Neural progenitor cell (in vitro differentiated cells): ENCODE measurements around the gene FOLR2.

Experiments used
- EZH2 ChIP-seq: fragments of 200-600 bp; sonication (generic); IDR thresholded peaks from 2 replicates; pipeline ENCODE4 v1.6.1; 2017; ENCODE audit warnings: antibody characterized with exemption, mild to moderate bottlenecking, moderate library complexity
- TF ChIP-seq, protein P1 (sequence below): fragments of 200-600 bp; sonication (generic); IDR thresholded peaks from 2 replicates; pipeline ENCODE4 v1.5.1; 2017; ENCODE audit warnings: antibody characterized with exemption, mild to moderate bottlenecking

DNA sequence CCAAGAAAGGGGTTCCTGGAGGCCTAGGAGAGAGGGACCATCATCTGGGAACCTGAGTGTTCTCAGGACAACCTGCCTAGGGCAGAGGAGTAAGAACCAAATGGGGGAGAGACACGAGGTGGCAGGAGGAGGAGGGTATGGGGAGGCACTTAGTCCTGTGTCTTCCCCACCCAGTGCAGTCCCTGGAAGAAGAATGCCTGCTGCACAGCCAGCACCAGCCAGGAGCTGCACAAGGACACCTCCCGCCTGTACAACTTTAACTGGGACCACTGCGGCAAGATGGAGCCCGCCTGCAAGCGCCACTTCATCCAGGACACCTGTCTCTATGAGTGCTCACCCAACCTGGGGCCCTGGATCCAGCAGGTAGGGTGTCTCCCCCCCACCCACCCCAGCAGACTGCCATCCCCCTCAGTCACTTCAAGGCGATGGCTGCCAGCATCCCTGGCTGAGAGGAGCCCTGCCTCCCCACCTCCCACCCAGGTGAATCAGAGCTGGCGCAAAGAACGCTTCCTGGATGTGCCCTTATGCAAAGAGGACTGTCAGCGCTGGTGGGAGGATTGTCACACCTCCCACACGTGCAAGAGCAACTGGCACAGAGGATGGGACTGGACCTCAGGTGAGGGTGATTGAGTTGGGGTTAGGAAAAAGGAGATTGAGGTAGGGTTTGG is 4.2 kb downstream of the FOLR2 start:
- TF ChIP-seq, protein P1, sequence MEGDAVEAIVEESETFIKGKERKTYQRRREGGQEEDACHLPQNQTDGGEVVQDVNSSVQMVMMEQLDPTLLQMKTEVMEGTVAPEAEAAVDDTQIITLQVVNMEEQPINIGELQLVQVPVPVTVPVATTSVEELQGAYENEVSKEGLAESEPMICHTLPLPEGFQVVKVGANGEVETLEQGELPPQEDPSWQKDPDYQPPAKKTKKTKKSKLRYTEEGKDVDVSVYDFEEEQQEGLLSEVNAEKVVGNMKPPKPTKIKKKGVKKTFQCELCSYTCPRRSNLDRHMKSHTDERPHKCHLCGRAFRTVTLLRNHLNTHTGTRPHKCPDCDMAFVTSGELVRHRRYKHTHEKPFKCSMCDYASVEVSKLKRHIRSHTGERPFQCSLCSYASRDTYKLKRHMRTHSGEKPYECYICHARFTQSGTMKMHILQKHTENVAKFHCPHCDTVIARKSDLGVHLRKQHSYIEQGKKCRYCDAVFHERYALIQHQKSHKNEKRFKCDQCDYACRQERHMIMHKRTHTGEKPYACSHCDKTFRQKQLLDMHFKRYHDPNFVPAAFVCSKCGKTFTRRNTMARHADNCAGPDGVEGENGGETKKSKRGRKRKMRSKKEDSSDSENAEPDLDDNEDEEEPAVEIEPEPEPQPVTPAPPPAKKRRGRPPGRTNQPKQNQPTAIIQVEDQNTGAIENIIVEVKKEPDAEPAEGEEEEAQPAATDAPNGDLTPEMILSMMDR: no peak
- TF ChIP-seq EZH2: no peak
